B cell (primary cell): ENCODE measurements around the gene AGPAT1.

Source experiments
- CTCF ChIP-seq: fragments of 200-600 bp; IDR thresholded peaks from one replicate; pipeline ENCODE4 v1.8.0; 2022; ENCODE audit warnings: antibody characterized with exemption, mild to moderate bottlenecking
- EZH2 ChIP-seq: IDR thresholded peaks from 2 replicates; pipeline ENCODE4 v1.6.1; 2012; ENCODE audit warnings: borderline replicate concordance, low read depth, mild to moderate bottlenecking, moderate library complexity, low read length; ENCODE audit not compliant: insufficient read depth, poor library complexity, severe bottlenecking

- TF ChIP-seq CTCF, result no peak
- TF ChIP-seq EZH2, result no peak
Observed at GRCh38 chr6:32195902-32196681, 20.2 kb upstream of the AGPAT1 start.
